ENCODE results near the gene FXYD7.

Gene FXYD7

DNA sequence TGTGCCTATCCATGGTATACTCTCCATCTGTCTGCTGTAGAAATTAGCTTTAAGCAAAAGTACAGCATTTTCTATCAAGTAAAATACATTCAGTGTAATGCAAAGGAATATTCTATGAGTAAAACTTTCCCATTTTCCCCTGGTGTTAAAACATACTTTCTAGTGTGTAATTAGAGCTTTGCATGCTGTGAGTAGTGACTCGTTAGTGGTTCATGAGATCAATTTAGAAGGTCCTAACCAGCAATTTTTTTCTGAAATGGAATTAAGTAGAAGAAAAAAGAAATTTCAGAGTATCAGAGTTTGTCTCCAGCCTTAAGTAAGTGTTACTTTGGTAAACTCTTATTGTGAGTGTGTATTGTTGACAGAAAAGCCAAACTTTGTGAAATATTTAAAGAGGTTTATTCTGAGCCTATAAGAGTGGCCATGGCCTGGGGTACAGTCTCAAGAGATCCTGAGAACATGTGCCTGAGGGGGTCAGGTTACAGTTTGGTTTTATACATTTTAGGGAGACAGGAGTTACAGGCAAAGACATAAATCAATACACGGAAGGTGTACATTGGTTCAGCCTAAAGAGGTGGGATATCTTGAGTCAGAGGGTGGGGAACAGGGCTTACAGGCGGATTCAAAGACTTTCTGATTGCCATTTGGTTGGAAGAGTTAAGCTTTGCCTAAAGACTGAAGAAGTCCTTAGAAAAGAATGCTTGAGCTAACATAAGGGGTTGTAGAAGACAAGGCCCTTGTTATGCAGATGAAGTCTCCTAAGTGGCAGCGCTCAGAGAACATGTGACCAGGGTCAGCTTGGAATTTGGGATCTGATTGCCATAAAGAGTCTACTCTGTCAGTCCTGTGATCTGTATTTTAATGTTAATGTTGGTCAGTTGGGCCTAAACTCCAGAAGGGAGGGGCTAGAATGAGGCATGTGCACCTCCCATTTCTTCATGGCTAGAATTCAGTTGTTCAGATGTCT lies 60.0 kb downstream of the FXYD7 start:
- no peak for DNase-seq (ENCODE audit: low spot score)
